Activated T-helper 1 cell treated with anti-CD3 and anti-CD28 coated beads, Interleukin-12 subunit alpha, Interleukin-12 subunit beta, Interleukin-2, Interleukin-4 antibody, amounts not matched to agents 30 ng/mL and 10 ng/mL and 1 ng/mL, durations not matched to agents 14 hours and 24 hours and 36 hours (primary cell): Measurements from ENCODE around the gene LRR1. TPM values are rescaled to one million over a fixed set of nuclear protein-coding genes. Genes with fewer than 3 reads are reported as not detected.
"Not testable (repeated sequence)": the region's sequence is repeated elsewhere in the genome, so short reads cannot be mapped to it uniquely, and the experiment has no call there.

Source experiments
- DNase-seq: peaks from one replicate; pipeline ENCODE4 v3.0.0; 2021; ENCODE audit warnings: low spot score
- H3K27ac Mint-ChIP-seq: one replicate; pipeline ENCODE4 v1.8.0; 2021; ENCODE audit warnings: mild to moderate bottlenecking, mixed read lengths
- H3K27me3 Mint-ChIP-seq: one replicate; pipeline ENCODE4 v1.8.0; 2022; ENCODE audit warnings: mild to moderate bottlenecking, moderate library complexity, mixed read lengths; ENCODE audit not compliant: insufficient read depth
- H3K36me3 Mint-ChIP-seq: one replicate; pipeline ENCODE4 v1.8.0; 2021; ENCODE audit warnings: low read depth, mixed read lengths
- H3K4me1 Mint-ChIP-seq: one replicate; pipeline ENCODE4 v1.8.0; 2021; ENCODE audit warnings: low read depth, mixed read lengths
- H3K4me3 Mint-ChIP-seq: one replicate; pipeline ENCODE4 v1.8.0; 2021; ENCODE audit warnings: mild to moderate bottlenecking, moderate library complexity, mixed read lengths
- H3K9me3 Mint-ChIP-seq: one replicate; pipeline ENCODE4 v1.8.0; 2021; ENCODE audit warnings: mixed read lengths
- intact Hi-C: fragments of 100-400 bp; cut with micrococcal nuclease; formaldehyde crosslinking; loops from one replicate; pipeline ENCODE4 v1.15.1; 2024
- total RNA-seq: library from RNA; stranded (reverse); gene quantifications from 2 replicates; pipeline ENCODE4 v1.2.3, GENCODE V29; 2022

The LRR1 gene
- total RNA-seq, 1 donor from 2014 or later, result 45.1 TPM

GRCh38 chr14:49594347-49595091, 4.2 kb upstream of the LRR1 start:
- Mint-ChIP-seq H3K9me3 (no peaks in the 10 kb centered on the region), H3K4me3 (no peak overlapping the region), H3K27ac (no peak overlapping the region), H3K36me3 (no peaks in the 10 kb centered on the region), H3K27me3 (no peaks in the 10 kb centered on the region), H3K4me1 (peaks cover 32% of the 10 kb centered on the region)
- no peak for DNase-seq
- intact Hi-C loops, result loop anchor here (5.0 kb wide), 1 partner anchor 523 kb away; the partner anchor contains the start of gene VCPKMT

DNA sequence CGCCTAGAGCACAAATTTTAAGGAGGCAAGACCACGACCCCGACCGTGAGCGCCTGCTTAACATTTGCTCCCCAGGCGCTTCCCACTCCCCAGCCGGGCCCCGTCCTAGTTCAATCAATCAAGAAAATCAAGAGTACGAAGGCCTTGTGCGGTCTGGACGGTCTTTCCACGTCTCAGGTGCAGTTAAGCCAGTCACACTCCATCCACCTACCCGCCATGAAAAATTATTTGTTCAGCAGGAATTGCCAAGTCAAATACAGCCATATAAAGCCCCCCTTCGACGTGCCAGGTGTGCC, 603 bp upstream of the LRR1 start:
- Mint-ChIP-seq H3K4me1 (peaks cover 44% of the 10 kb centered on the region), H3K27me3 (no peaks in the 10 kb centered on the region), H3K9me3 (no peaks in the 10 kb centered on the region), H3K4me3 (peak overlapping the region; percentile 92), H3K36me3 (peaks cover 8% of the 10 kb centered on the region), H3K27ac (peak overlapping the region; percentile 95)
- DNase-seq, result no peak
- intact Hi-C loops, result loop anchor here (1.0 to 5.0 kb wide), 4 partner anchors 12 to 519 kb away; partner anchors contain the start of genes MGAT2, RPL36AL, RPS29 and VCPKMT

GRCh38 chr14:49607583-49607982, 8.8 kb downstream of the LRR1 start:
- H3K9me3 Mint-ChIP-seq, result no peaks in the 10 kb centered on the region
- no peak overlapping the region for H3K4me3 Mint-ChIP-seq
- intact Hi-C loops, result no loop called here
- H3K27ac Mint-ChIP-seq, result no peak overlapping the region
- peaks cover 21% of the 10 kb centered on the region for H3K36me3 Mint-ChIP-seq
- H3K27me3 Mint-ChIP-seq, result no peaks in the 10 kb centered on the region
- H3K4me1 Mint-ChIP-seq, result peaks cover 23% of the 10 kb centered on the region
- DNase-seq, result no peak

DNA sequence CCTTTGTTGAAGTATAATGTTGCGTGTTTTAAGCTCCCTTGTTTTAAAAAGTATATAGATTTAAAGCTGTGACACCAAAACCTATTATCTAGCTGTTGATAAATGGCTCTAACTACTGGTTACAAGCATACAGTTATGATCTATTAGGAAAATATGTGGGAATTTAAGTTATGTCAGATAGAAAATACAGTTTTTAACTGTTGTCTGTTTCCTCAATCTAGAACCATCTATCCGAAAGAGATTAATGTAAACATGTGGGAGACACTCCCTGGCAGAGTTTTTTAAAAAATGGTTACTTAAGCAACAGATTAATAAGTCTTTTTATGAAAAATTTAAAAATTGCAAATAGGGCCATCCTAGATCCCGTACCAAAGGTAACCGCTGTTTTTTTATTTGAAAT, 13.5 kb downstream of the LRR1 start:
- Mint-ChIP-seq H3K27me3 (peaks cover 2% of the 10 kb centered on the region), H3K36me3 (peaks cover 22% of the 10 kb centered on the region), H3K27ac (no peak overlapping the region), H3K9me3 (no peaks in the 10 kb centered on the region), H3K4me3 (no peak overlapping the region), H3K4me1 (peaks cover 20% of the 10 kb centered on the region)
- no peak for DNase-seq
- intact Hi-C loops, result no loop called here

GRCh38 chr14:49612671-49613070, 13.9 kb downstream of the LRR1 start:
- H3K4me1 Mint-ChIP-seq, result peaks cover 20% of the 10 kb centered on the region
- H3K4me3 Mint-ChIP-seq, result no peak overlapping the region
- H3K27me3 Mint-ChIP-seq, result peaks cover 2% of the 10 kb centered on the region
- intact Hi-C loops, result no loop called here
- H3K9me3 Mint-ChIP-seq, result no peaks in the 10 kb centered on the region
- H3K27ac Mint-ChIP-seq, result no peak overlapping the region
- peaks cover 22% of the 10 kb centered on the region for H3K36me3 Mint-ChIP-seq
- DNase-seq, result no peak

DNA sequence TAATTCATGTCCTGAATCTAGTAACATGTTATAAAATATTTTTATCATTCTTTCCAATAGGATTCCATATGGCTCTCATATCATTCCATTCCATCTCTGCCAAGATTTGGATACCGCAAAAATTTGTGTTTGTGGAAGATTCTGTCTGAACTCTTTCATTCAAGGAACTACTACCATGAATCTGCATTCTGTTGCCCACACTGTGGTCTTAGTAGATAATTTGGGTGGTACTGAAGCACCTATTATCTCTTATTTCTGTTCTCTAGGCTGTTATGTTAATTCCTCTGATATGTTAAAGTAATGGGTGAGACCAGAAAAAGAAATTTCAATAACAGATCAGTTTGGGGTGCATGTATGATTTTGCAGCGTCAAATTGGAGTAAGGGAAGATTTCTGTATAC, 15.5 kb downstream of the LRR1 start:
- peak overlapping the region; percentile 35 for H3K27ac Mint-ChIP-seq
- H3K36me3 Mint-ChIP-seq, result peaks cover 30% of the 10 kb centered on the region
- H3K27me3 Mint-ChIP-seq, result peaks cover 2% of the 10 kb centered on the region
- H3K9me3 Mint-ChIP-seq, result no peaks in the 10 kb centered on the region
- no peak overlapping the region for H3K4me3 Mint-ChIP-seq
- no peak for DNase-seq
- H3K4me1 Mint-ChIP-seq, result peaks cover 25% of the 10 kb centered on the region
- intact Hi-C loops, result no loop called here

- H3K27ac Mint-ChIP-seq, result no peak overlapping the region
- H3K4me3 Mint-ChIP-seq, result no peak overlapping the region
Observed at GRCh38 chr14:49615776-49616175, 17.0 kb downstream of the LRR1 start.

DNA sequence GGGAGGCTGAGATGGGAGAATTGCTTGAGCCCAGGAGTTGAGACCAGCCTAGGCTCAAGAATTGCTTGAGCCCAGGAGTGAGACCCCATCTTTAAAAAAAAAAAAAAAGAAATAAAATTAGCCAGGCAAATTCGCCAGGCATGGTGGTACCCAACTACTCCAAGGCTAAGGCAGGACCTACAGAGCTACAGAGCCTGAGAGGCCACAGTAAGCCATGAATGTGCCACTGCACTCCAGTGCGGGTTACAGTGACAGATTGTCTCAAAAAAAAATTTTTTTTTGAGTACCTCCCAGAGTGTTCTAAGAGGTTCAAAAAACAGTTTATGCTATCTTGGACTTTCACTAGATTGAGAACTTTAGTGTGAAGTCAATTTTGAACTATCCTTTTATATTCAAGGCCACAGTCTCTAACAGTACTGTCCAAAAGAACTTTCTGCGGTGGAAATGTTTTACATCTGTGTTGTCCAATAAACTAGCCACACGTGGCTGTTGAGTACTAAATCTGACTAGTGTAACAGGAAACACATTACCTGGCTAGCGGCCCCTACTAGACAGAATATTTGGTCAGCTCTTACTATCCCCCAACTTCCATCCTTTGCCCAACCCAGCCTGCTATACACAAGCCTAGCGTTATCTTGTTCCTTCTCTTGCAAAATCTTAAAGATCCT, 19.2 kb downstream of the LRR1 start:
- Mint-ChIP-seq H3K36me3 (peaks cover 47% of the 10 kb centered on the region), H3K4me3 (peak overlapping the region; percentile 98), H3K9me3 (no peaks in the 10 kb centered on the region), H3K27me3 (peaks cover 2% of the 10 kb centered on the region), H3K4me1 (peaks cover 32% of the 10 kb centered on the region), H3K27ac (no peak overlapping the region)
- intact Hi-C loops, result no loop called here
- DNase-seq, result no peak

More at GRCh38 chr14:49615776-49616175, 17.0 kb downstream of the LRR1 start:
- H3K27me3 Mint-ChIP-seq, result peaks cover 2% of the 10 kb centered on the region
- peaks cover 26% of the 10 kb centered on the region for H3K4me1 Mint-ChIP-seq
- H3K36me3 Mint-ChIP-seq, result peaks cover 36% of the 10 kb centered on the region
- DNase-seq, result no peak
- no peaks in the 10 kb centered on the region for H3K9me3 Mint-ChIP-seq
- intact Hi-C loops, result no loop called here

DNA sequence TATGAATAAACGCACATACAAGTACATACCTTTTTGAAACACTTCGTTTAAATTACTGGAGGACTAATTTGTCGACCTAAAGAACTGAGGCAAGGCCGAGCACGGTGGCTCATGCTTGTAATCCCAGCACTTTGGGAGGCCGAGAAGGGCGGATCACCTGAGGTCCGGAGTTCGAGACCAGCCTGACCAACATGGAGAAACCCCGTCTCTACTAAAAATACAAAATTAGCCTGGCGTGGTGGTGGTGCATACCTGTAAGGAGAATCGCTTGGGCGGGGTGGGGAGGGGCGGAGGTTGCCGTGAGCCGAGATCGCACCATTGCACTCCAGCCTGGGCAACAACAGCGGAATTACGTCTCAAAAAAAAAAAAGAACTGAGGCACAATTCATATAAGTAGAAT, 20.5 kb downstream of the LRR1 start:
- H3K36me3 Mint-ChIP-seq, result peaks cover 45% of the 10 kb centered on the region
- H3K27me3 Mint-ChIP-seq, DNase-seq, intact Hi-C loops, H3K9me3 Mint-ChIP-seq: not testable (repeated sequence)
- H3K27ac Mint-ChIP-seq, result peak overlapping the region; percentile 98
- H3K4me3 Mint-ChIP-seq, result peak overlapping the region; percentile 98
- peaks cover 44% of the 10 kb centered on the region for H3K4me1 Mint-ChIP-seq

DNA sequence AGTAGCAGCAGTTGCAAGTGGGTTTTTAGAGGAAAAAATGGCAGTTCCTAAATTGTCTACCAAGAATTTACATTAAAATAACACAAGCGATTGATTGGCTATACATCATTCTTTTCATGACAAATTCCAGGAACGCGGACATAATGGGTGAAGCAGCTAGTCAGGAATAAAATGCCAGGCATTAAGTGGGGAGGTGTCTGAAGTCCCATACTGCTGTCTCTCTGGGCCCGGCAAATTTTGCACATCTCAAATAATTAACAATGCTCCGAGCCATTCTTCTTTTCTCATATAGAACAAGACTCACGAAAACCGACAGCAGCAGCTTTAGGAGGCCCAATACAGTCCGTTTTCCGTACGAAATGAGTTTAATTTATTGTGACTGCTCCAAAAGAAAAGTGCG, 21.0 kb downstream of the LRR1 start:
- intact Hi-C loops, result loop anchor here (1.0 to 5.0 kb wide), 11 partner anchors 15 to 693 kb away; partner anchors contain the start of genes ARF6, DMAC2L, KLHDC2 and L2HGDH
- Mint-ChIP-seq H3K27me3 (peaks cover 2% of the 10 kb centered on the region), H3K4me3 (peak overlapping the region; percentile 98), H3K4me1 (peaks cover 48% of the 10 kb centered on the region), H3K9me3 (no peaks in the 10 kb centered on the region), H3K36me3 (peaks cover 45% of the 10 kb centered on the region), H3K27ac (peak overlapping the region; percentile 98)
- no peak for DNase-seq

DNA sequence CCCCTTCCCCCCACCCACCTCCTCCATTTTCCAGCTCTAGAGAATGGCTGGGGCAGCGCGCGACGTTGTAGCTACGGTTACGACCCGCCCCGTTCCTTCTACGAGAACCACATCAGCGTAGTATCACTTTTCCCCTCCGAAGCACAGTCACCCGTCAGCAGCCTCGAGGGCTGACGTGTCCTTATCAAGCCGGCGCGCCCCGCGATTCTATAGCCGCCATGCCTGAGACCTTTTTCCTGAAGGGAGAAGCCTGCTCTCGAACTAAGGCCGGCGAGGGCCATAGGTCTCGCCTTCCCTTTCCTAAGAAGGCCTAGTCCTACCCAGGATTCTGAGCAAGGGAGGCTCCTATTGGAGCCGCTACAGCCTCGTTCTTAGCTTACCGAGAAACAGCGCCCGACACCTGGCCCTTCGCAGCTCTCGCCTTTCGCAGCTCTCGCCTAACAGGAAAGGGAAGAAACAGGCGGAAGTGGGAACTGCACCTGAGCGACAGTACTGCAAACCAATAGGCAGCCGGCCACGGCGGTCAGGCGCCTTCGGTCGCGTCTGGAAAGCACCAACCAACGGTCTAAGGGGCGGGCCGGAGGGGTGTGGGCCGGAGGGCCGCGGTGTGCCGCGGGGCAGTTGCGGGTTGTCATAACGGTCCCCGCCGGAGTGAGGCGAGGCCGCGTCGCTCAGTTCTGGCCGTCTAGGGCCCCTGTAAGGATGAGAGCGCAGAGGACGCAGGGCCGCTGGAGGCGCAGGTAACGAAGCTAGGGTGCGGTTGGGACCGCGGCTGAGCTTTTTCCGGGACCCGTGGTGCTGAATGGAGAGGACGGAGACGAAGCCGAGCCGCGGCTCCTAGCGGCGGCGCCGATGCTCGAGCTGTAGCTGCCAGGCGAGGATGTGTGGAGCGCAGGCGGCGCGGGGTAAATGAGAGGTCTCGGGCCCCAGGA, 21.7 kb downstream of the LRR1 start, which contains the start of the genes MGAT2 and RPL36AL:
TSS of gene MGAT2 (plus strand) at position 618 of the 932 bp plus-strand sequence. CDS start 470 bp downstream, outside the sequence.
TSS of gene RPL36AL (minus strand) at position 445 of the 932 bp plus-strand sequence. CDS start 1,522 bp downstream, outside the sequence.
- Mint-ChIP-seq H3K36me3 (peaks cover 44% of the 10 kb centered on the region), H3K4me3 (peak within 1 kb of the TSS; percentile 98), H3K27me3 (peaks cover 2% of the 10 kb centered on the region), H3K4me1 (peaks cover 53% of the 10 kb centered on the region), H3K27ac (peak within 1 kb of the TSS; percentile 98), H3K9me3 (no peaks in the 10 kb centered on the region)
- intact Hi-C loops, result loop anchor here (1.0 to 5.0 kb wide), 11 partner anchors 14 to 692 kb away; partner anchors contain the start of genes ARF6, DMAC2L, KLHDC2 and L2HGDH
- DNase-seq, result peak; percentile 96

GRCh38 chr14:49621114-49621881, 22.6 kb downstream of the LRR1 start:
- no peak for DNase-seq
- Mint-ChIP-seq H3K27me3 (peaks cover under 1% of the 10 kb centered on the region), H3K4me1 (peaks cover 57% of the 10 kb centered on the region), H3K4me3 (peak overlapping the region; percentile 98), H3K36me3 (peaks cover 49% of the 10 kb centered on the region), H3K9me3 (no peaks in the 10 kb centered on the region), H3K27ac (peak overlapping the region; percentile 98)
- intact Hi-C loops, result loop anchor here (2.0 to 5.0 kb wide), 4 partner anchors 232 to 611 kb away; partner anchors contain the start of genes ARF6, NEMF and SOS2
